ENCODE results near the gene PDK2. TPM values are rescaled to one million over a fixed set of nuclear protein-coding genes. Genes with fewer than 3 reads are reported as not detected.
A peak's percentile ranks its signal among the peaks of the same experiment; 100 is the strongest.

Gene PDK2
- total and polyA plus RNA-seq, 9 of the 15 experiments (the other 6 are each of a cell fraction or from before 2014, with no cell fraction given), result 0.03 to 2.5 (median 1.4) TPM

DNA sequence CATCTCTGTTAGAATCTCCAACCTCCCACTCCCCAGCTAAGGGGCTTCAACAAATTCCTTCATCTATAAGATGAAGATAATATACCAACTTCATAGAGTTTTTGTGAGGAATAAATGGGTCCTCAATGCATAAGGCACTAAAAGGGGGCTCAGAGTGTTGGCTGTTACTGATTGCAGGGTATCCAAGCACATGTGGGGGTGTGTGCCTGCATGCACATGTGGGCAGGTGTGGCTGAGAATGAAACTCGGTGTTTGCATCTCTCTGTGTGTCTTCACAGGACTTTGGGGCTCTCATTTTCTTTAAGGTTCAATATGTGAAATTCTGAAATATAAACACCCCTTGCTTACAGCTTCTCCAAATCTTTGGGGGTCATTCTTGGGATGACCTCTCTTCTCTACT, 59.5 kb downstream of the PDK2 start:
- peak overlapping the region in 1 of 2 experiments; percentile 3; a peak in 1 of 4 replicates for H3K9ac ChIP-seq (ENCODE audit: insufficient read depth in 1 of 2, low read depth in 2 of 2, low read length in 2 of 2)
- no peak for ATAC-seq

More for the DNA sequence above, 59.5 kb downstream of the PDK2 start:
- H3K27ac ChIP-seq (ENCODE audit: extremely low read depth, low read depth, low read length), result peak overlapping the region; percentile 87; the same call in 1 of the 3 replicates
- FAIRE-seq, result no peak
- H3K9me3 ChIP-seq (replicated peaks; ENCODE audit: control insufficient read depth, insufficient read depth, low read depth, low read length), result no peaks in the 10 kb centered on the region
- H3K27me3 ChIP-seq (ENCODE audit: control insufficient read depth in 2 of 2, insufficient read depth in 2 of 2, low read length in 2 of 2), result no peaks in the 10 kb centered on the region
- no peak overlapping the region for H3K4me2 ChIP-seq (ENCODE audit: insufficient read depth, low read length)
- H2AFZ ChIP-seq (ENCODE audit: low read depth, low read length), result peak overlapping the region; percentile 58
- TF ChIP-seq, protein P1, sequence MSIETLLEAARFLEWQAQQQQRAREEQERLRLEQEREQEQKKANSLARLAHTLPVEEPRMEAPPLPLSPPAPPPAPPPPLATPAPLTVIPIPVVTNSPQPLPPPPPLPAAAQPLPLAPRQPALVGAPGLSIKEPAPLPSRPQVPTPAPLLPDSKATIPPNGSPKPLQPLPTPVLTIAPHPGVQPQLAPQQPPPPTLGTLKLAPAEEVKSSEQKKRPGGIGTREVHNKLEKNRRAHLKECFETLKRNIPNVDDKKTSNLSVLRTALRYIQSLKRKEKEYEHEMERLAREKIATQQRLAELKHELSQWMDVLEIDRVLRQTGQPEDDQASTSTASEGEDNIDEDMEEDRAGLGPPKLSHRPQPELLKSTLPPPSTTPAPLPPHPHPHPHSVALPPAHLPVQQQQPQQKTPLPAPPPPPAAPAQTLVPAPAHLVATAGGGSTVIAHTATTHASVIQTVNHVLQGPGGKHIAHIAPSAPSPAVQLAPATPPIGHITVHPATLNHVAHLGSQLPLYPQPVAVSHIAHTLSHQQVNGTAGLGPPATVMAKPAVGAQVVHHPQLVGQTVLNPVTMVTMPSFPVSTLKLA (conservative IDR thresholded peaks at IDR 0.05), result peak in 1 of 2 experiments; percentile 26; a peak in 1 of 4 replicates
- TF ChIP-seq, protein P2, sequence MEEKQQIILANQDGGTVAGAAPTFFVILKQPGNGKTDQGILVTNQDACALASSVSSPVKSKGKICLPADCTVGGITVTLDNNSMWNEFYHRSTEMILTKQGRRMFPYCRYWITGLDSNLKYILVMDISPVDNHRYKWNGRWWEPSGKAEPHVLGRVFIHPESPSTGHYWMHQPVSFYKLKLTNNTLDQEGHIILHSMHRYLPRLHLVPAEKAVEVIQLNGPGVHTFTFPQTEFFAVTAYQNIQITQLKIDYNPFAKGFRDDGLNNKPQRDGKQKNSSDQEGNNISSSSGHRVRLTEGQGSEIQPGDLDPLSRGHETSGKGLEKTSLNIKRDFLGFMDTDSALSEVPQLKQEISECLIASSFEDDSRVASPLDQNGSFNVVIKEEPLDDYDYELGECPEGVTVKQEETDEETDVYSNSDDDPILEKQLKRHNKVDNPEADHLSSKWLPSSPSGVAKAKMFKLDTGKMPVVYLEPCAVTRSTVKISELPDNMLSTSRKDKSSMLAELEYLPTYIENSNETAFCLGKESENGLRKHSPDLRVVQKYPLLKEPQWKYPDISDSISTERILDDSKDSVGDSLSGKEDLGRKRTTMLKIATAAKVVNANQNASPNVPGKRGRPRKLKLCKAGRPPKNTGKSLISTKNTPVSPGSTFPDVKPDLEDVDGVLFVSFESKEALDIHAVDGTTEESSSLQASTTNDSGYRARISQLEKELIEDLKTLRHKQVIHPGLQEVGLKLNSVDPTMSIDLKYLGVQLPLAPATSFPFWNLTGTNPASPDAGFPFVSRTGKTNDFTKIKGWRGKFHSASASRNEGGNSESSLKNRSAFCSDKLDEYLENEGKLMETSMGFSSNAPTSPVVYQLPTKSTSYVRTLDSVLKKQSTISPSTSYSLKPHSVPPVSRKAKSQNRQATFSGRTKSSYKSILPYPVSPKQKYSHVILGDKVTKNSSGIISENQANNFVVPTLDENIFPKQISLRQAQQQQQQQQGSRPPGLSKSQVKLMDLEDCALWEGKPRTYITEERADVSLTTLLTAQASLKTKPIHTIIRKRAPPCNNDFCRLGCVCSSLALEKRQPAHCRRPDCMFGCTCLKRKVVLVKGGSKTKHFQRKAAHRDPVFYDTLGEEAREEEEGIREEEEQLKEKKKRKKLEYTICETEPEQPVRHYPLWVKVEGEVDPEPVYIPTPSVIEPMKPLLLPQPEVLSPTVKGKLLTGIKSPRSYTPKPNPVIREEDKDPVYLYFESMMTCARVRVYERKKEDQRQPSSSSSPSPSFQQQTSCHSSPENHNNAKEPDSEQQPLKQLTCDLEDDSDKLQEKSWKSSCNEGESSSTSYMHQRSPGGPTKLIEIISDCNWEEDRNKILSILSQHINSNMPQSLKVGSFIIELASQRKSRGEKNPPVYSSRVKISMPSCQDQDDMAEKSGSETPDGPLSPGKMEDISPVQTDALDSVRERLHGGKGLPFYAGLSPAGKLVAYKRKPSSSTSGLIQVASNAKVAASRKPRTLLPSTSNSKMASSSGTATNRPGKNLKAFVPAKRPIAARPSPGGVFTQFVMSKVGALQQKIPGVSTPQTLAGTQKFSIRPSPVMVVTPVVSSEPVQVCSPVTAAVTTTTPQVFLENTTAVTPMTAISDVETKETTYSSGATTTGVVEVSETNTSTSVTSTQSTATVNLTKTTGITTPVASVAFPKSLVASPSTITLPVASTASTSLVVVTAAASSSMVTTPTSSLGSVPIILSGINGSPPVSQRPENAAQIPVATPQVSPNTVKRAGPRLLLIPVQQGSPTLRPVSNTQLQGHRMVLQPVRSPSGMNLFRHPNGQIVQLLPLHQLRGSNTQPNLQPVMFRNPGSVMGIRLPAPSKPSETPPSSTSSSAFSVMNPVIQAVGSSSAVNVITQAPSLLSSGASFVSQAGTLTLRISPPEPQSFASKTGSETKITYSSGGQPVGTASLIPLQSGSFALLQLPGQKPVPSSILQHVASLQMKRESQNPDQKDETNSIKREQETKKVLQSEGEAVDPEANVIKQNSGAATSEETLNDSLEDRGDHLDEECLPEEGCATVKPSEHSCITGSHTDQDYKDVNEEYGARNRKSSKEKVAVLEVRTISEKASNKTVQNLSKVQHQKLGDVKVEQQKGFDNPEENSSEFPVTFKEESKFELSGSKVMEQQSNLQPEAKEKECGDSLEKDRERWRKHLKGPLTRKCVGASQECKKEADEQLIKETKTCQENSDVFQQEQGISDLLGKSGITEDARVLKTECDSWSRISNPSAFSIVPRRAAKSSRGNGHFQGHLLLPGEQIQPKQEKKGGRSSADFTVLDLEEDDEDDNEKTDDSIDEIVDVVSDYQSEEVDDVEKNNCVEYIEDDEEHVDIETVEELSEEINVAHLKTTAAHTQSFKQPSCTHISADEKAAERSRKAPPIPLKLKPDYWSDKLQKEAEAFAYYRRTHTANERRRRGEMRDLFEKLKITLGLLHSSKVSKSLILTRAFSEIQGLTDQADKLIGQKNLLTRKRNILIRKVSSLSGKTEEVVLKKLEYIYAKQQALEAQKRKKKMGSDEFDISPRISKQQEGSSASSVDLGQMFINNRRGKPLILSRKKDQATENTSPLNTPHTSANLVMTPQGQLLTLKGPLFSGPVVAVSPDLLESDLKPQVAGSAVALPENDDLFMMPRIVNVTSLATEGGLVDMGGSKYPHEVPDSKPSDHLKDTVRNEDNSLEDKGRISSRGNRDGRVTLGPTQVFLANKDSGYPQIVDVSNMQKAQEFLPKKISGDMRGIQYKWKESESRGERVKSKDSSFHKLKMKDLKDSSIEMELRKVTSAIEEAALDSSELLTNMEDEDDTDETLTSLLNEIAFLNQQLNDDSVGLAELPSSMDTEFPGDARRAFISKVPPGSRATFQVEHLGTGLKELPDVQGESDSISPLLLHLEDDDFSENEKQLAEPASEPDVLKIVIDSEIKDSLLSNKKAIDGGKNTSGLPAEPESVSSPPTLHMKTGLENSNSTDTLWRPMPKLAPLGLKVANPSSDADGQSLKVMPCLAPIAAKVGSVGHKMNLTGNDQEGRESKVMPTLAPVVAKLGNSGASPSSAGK (IDR thresholded peaks at IDR 0.05), result peak; percentile 16; the same call in 1 of the 2 replicates
- TF ChIP-seq EHMT2 (IDR thresholded peaks at IDR 0.05) (no peak), SIN3A (IDR thresholded peaks at IDR 0.05; ENCODE audit: borderline replicate concordance in 2 of 2, control insufficient read depth in 1 of 2, low read depth in 2 of 2, low read length in 2 of 2) (0 out of 4 replicates have a peak, but pooled peaks of 1 of the 2 experiments have one; percentile 8), EGR1 (conservative IDR thresholded peaks at IDR 0.05) (peak; percentile 18; the same call in 1 of the 2 replicates)
- H3K4me3 ChIP-seq, result no peak overlapping the region
- H3K4me1 ChIP-seq (replicated peaks in 1 of 2; ENCODE audit: control insufficient read depth in 2 of 2, insufficient read depth in 2 of 2, low read length in 2 of 2), result peaks cover 38 to 61% of the 10 kb centered on the region in 2 experiments
- CTCF ChIA-PET (ENCODE audit: low intra/inter-chr PET ratio), result no interaction called here
- DNase-seq (ENCODE audit: extremely low read depth in 1 of 4, low spot score in 3 of 4), result peak in 1 of 4 experiments; percentile 20
- H3K9me1 ChIP-seq (ENCODE audit: control insufficient read depth, insufficient read depth, low read length), result peaks cover 5% of the 10 kb centered on the region
- no TSS peak for BruUV-seq (replicated peaks)
- H4K20me1 ChIP-seq (replicated peaks; ENCODE audit: control insufficient read depth, insufficient read depth, low read length), result no peaks in the 10 kb centered on the region
- in situ Hi-C loops (cut with MboI) (no loop called here), intact Hi-C loops (cut with micrococcal nuclease) (no loop called here)
- H3K36me3 ChIP-seq (ENCODE audit: control insufficient read depth, insufficient read depth, low read length), result no peaks in the 10 kb centered on the region
- POLR2A ChIA-PET, result interaction anchor here (0.5 to 1.7 kb wide), 7 partner anchors 9 to 44 kb away, joined by 3 to 5 read pairs (median 3); no protein-coding TSS in a partner anchor
- H3K79me2 ChIP-seq (ENCODE audit: control insufficient read depth, insufficient read depth, low read length), result peaks cover 24% of the 10 kb centered on the region
- WGBS (ENCODE audit: insufficient coverage, low coverage, missing lambda C conversion rate), result 13% methylated on average over 1 of the region's 1 CpG

All from K562 (cell line).